DMS114 treated with DMSO at 0.1 percent for 48 hours (cell line): ENCODE results near the gene PFKFB2.

ENCODE experiments used
- DNase-seq: peaks from one replicate; lab custom pipeline; 2025; ENCODE audit not compliant: unreplicated experiment; lab: John Stamatoyannopoulos, UW

Gene PFKFB2

DNA sequence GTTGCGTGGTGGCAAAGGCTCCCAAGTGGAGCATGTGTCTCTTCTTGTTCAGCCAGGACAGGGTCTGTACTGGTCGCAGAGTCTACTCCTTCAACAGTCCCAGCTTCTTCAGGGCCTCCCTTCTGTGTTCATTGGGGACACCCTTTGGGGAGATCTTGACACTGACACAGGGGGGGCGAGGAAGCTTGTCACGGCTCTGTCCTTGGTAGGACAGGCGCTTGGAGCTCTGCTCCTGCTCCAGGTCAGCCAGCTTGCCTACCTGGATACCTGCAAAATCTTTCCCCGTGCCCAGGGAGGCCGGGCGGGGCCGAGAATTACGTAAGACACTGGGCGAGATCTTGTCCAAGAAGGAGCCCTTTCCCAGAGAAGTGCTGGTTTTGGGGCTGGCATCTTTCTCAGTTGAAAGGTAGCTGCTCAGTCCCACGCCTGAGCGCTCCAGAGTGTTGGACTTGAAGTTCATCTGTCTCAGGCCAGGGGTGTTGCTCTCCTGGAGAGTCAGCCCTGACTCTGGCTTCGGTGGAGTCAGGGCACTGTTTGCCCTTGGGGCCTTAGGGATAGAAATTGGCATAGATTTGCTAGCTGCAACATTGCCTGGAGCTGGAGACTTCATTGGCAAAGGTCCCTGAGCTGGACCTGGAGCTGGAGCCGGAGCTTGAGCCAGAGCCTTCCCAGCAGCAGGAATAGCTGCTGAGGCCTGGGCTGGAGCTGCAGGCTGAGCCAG, 31.0 kb upstream of the PFKFB2 start:
- DNase-seq, result no peak

DNA sequence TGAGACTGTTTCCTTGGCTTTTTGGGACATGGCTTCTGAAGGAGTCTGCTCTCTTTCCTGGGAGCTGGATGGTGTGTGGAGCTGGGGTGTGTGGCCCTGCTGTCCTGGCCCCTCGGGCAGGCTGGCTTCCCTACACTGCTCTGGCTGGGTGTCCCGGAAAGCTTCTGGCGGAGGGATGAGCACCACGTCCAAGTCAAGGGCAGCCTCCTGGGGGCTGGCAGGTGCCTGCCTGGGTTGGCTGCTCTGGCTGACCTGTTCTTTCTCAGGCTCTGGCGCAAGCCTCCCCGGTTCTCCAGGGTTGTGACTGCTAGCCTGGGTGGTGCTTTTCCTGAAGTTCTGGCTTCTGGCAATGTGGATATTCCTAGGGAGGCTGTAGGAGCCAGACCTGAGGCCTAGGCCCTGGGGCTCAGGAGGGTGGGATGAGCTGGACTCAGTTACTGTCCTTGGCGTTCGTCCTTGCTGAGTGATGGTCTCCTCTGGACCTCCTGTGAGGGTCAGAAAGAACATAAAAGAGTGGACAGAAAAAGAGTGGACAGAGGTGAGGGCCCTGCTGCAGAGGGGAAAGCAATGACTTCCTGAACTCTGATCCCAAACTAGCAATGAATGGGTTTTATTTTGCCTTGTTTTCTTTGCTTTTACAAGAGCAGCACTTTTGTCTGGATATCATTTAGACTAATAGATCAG, 29.9 kb upstream of the PFKFB2 start:
- DNase-seq, result no peak

DNA sequence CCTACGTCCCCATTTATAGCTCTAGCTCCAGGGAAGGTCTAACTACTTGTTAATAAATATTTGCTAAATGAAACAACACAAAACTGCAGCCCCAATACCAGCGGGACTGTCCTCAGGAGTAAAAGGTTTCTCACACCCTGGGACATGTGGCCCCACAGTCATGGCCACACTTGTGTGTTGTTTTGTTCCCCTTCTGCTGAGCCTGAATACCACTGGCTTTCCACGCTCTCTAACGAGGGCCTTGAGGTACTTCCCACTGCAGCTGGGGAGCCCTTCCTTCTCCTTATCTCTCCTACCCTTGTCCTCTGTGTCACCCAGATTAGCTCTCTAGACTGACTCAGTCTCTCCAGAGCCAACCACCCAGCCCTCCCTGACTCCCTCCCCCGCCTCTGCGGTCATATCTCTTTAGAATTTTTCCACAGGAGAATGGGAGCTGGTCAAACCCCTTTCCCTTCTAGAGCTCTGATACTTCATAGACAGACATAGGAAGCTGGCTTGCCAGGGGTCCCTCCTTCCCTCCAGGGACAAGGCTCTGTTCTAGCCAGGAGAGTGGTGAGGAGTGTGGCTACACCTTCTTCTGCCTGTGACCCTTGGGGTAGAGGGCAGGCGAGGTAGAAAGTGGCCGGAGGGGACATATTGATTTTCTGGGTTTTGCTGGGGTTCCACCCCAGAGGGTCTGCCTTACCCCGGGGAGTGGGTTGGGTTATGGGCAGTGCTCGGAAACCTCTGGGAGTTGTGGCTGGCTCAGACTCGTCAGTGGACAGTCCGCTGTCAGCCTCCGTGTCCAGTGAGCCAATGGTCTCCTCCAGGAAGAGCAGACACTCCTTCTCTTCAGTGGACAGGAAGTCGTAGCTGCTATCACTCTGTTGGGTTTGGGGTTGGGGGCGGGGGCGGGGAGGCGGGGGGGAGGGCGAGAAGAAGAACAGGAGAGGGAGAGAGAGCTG, 28.6 kb upstream of the PFKFB2 start:
- DNase-seq, result no peak

DNA sequence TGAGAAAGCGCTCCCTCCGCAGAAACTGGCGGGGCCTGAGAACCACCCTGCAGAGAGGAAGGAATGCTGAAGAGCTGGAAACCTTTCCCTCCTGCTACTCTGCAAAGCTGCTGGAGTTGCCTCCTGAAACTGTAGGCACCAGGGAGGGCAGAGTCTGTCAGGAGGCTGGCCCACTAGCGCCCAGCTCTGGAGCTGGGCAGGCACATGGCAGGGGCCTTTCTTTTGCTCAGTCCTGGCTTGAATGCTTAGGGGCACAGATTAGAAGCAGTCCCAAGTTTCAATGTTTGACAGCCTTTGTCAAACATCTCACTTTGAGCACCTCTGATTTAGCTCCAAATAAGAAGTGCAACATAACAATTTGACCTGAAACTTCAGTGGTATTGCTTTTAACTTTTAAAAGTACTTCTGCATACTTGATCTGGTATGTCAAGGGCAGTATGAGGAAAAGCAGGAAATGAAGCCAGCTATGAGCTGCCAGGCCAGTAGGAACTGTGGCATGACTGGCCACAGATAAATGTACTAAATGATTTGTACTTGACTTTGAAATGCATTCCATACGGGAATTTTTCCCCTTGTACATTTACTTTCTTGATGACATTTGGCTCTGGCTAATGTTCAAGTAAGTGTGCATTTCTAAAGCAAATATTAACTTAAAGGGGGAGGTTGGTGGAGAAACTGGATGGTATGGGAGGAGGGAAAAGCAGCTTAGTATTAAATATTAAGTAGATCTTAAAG, 27.8 kb upstream of the PFKFB2 start:
- DNase-seq, result no peak

DNA sequence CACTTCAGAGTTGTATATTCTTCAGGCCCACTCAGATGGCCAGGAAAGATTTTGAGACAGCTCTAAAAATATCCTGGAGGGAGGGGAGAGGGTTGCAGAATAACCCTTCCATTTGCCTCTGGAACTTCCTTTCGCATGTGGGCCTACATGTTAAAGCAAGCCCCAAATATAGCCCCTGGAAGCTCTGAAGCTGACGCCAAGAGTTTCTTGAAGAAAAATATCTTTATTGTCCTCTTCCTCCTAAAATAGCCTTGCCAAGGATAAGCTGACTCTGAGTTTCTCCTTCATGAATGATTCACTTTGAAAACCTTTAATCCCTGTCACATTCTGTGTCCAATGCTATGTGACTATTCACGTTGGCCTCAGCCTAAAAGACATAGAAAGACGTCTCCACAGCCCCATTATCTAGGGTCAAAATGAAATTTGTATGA, 27.0 kb upstream of the PFKFB2 start:
- DNase-seq, result no peak

DNA sequence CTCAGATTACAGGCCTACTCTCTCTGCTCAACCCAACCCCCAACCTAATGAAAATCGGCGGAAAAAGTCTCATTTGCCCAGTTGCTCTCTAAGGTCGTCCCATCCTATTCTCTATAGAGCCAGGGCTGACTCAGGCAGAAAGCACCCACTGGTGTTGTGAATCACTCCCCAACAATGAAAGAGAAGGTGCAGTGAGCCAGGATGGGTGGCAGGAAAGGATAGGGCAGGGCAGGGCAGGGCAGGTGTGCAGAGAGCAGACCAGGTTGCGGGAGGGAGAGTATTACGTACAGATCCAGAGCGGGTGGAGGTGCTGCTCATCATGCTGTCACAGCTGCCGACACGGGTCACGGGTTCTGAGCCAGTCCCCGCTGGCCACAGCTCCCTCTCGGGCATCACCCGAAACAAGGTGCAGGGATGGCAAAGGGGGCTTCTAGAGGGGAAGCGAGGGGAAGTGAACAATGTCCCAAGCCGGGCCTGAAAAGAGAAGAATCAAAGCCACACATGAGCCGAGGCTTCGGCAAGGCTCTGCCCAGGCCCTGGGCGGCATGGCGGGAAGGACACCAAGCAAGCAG, 25.8 kb upstream of the PFKFB2 start:
- DNase-seq, result no peak

DNA sequence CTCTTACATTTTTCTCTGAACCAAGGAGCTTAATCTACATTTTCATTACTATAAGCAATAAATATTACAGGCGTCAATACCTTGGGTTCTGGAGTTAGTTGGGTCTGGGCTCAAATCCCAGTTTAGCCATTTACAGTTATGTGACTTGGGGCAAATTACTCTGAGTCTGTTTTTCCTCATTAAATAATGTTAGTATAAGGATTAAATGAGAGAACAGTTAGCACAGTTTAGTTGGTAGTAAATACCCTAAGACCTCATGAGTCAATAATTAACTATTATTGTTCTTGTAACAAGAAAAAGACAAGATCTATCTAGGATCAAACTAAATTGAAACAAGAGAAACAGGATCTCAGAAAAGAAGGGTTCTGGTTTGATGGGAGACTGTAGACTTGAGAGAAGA, 25.2 kb upstream of the PFKFB2 start:
- no peak for DNase-seq

DNA sequence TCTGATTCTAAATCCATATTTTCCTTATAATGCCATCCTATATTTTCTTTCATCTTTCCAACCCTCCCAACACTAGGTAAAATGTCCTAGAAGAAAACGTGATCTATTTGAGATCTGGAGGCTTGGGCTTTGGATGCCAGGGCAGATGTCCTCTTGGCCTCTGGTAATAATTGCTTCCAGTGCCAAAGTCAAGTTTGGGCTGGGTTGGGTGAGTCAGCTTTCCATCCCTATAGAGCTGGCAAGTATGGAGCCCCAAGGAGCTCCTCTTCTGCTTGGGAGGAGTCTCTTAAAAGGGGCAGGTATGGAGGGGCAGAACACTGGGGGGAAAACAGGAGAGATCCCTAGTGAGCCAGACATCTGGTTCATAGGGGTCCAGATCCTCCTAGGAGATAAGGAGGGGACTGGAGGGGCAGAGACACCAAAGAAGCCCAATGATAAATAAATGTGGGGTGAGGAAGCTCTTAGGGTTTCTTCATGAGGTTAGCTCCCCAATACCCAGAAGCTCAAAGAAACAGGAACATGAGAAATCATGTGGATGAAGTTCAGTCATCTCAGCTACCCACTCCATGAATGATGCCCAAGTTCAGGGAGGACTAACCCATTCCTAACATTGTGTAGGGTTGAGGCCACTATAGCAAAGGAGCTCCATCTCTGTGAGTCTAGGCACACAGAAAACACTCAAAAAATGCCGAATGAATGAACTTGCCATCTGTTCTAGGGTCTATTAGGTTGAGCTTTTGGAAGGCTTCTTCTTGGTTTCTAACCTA, 24.0 kb upstream of the PFKFB2 start:
- no peak for DNase-seq

DNA sequence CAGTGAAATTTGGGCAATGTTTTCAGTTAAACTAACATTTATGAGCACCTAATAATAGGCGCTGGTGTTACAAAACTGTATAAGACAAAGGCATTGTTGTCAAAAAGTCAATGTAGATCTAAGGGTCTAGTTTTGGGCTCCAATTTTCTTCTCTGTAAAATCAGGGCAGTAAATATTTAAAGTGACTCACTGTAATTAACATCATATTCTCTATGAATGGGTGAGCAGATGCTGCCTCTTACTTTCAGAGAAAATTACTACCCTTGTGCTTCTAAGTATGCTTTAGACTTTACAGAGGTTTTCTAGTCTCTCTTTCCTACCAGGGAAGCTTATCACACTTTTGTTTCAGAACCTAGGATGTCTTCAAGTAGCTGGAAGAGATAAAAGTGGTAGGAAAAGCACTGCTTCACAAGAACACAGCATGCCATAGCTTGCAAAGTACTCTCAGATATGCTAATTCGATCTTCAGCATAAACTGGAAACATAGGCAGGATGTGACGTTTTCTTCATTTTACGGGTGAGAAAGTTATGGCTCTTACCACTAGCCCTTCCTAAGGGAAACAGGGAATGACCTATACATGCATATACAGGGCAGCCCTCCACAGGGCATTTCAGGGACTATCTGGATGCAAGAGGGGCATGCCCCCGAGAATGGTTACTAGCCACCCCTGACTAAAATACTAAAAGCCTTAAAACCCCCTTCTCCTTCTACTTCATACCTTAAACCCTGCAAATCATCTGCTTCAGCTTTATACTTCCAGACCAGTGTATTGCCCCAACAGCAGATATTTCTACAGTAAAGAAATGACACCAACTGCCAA, 23.2 kb upstream of the PFKFB2 start:
- DNase-seq, result no peak

DNA sequence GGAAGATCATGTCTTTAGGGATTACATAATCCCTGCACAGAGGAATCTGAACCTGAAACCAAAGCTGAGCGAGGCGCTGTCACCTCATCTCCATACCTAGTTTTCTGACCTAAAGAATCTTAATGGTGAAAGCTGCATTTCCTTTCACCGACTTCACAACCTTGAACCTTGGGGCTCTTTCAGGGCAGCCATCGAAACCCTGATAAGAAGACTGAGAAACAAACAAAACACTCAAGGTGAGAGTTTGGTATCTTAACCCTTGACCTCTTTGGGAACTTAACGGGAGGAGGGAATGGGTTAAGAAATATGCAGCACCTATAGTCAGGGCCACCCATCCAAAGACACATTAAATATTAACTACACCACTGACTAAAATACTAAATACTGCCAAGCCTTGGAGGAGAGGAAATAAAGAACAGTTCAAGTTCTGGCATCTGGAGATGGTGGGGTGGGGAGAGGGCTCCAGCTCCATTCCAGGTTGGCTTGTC, 22.5 kb upstream of the PFKFB2 start:
- DNase-seq, result no peak

DNA sequence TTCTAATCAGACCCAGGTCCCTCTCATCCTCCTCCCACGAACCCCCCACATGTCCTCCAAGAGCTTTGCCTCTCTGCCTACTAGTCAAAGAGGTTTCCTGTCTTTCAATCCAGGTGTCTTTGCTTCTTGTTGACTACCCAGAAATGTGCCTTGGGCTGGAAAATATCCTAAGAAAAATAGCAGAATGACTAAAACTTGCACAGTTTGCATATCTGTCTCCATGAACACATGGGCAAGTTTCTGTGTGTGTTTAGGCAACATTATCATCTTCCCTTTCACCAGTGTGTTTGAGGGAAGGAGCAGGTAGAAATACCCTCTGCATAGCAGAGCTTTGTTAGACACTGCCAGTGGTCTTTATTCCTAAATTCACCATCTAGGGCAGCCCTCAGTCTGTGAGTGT, 22.1 kb upstream of the PFKFB2 start:
- DNase-seq, result no peak

DNA sequence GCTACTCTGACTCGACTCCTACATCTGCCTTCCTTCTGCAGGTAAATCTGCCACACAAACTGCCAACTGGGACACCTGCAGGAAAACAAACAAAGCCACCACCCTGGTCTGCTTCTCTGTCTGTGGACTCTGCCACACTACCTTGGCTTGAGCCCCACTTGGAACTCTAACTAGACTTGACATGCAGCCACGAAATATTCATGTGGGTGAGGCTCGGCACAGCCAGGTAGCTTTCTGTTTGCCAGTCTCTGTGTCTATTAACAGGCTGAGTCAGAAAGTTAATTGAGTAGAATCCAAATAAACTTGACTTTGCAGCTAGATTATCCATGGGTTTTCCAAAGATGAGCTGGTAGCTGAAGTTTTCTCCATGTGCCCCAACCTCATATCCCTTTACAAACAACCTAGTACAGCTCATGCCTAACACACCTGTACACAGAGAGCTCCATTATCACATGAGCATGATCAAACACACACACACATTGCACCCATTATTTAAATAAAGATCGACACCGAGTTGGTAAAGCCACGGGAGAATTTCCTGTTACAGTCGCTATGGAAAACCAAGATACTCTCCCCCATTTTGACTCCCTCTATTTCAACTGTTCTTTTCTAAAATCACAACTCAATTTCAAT, 21.3 kb upstream of the PFKFB2 start:
- DNase-seq, result no peak

DNA sequence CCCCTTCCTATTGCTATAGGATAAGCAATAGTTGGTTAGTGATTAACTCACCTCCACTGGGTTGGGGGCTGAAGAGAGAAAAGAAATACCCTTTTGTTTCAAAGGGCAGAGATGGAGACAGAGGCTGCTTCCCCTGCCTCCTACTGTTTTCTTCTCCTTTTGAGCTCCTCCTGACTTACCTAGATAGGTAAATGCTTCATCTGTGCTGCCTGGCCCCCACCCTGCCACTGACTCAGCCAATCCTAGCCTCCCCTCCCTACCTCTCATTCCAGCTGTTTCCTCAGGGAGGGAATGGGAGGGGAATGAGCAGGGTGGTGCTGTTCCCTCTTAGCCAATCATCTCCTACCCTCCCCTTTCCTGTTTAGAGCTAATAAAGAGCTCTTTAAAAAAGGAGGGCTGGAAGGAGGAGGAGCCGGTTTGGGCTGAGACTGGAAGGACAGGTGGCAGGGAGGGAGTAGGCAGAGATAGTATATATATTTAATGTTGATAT, 20.5 kb upstream of the PFKFB2 start, which contains the start of gene C1orf116:
TSS of gene C1orf116 (minus strand) at position 229 of the 490 bp plus-strand sequence. CDS start 5,158 bp downstream, outside the sequence.
- no peak for DNase-seq

DNA sequence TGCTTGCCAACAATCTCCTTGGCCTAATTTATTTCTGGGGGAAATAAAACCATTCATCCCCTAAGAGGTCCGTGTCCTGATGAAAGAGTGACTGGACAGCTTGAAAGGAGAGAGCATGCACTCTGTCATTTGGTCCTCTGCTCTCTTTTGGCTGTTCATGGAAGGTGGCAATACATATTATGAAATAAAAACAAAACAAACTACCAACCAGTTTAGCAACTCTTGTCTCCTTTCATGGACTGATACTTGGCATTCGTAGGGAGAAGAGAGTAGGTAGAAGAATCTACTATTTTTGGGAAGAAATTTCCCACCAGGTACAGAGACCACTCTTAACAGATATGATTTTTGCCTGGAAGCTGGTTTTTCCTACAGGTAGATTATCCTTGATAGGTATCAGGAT, 19.8 kb upstream of the PFKFB2 start:
- no peak for DNase-seq

DNA sequence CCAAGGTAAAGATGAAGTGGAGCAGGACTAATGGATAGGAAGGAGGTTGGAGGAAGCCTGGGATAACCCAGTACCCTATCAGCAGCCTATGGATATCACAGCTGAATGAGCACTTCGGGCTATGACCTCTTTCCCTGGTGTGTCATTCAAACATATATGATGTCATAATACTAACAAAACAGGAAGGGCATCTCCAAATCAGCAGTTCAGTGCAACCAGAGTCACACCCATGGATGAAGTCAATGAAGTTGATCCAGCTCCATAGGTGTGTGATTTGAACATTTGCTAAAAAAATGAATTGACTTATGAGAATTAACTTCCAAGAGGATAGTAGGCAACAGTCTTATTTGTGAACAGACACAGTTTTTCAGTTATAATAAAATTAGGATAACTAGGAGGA, 18.9 kb upstream of the PFKFB2 start:
- DNase-seq, result no peak

DNA sequence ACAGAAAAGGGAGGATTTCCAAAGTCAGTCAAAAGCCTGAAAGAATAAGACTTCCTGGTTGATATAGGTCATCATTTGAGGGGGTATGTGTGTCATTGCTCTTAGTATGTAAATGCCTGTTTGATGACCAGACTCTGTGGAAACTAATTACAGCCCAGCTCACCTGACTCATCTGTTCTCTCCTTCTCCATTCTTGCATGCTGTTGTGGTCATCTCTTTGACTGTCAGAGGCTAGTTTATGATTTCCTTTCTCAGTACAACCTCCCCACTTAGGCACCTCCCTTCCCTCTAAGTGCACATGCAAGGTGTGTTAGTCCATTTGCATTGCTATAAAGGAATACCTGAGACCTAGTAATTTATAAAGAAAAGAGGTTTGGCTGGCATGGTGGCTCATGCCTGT, 18.1 kb upstream of the PFKFB2 start:
- DNase-seq, result no peak

DNA sequence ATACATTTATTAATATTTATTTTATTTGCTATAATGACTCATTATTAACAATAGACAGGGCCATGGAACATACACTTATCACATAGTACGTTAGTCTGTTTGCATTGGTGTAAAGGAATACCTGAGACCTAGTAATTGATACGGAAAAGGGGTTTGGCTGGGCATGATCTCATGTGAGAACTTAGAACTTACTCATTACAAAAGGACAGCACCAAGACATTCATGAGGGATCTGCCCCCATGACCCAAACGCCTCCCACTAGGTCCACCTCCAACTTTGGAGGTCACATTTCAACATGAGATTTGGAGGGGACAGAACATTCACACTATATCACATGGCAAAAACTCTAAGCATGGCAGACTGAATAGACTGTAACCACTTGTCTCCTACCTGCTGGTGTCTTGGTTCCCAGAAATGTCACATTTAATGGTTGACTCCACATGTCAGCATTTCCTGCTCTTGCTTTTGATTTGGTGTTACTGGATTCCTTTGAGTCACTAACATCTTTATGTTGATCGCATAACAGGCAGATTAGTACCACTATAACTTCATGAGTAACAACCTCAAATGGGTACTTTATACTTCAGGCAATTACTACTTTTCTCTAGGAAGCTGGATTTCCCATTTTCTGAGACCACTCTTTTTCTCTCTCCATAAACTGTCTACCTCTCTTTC, 17.1 kb upstream of the PFKFB2 start:
- DNase-seq, result no peak

DNA sequence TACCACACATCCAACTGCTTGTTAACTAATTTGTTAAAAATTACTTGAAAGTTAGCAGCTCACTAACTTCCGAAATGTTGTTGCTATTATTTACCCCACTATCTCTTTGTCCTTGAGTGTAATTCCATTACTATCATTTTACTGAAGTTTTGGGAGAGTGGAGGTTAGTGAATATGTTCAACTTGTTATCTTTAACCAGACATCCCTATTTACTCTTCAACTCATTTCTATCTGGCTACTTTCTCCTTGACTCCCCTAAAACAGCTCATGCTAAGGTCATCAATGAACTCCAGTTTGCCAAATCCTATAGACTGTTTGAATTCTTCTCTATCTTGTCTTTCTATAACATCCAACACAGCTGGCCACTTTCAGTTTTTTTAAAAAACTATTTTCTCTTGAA, 16.2 kb upstream of the PFKFB2 start:
- no peak for DNase-seq
